Measurements from ENCODE around the gene ABHD15. TPM values are rescaled to one million over a fixed set of nuclear protein-coding genes. Genes with fewer than 3 reads are reported as not detected.

The ABHD15 gene
- total and polyA plus RNA-seq, 9 of the 15 experiments (the other 6 are each of a cell fraction or from before 2014, with no cell fraction given): 0.85 to 4.2 (median 2.1) TPM

DNA sequence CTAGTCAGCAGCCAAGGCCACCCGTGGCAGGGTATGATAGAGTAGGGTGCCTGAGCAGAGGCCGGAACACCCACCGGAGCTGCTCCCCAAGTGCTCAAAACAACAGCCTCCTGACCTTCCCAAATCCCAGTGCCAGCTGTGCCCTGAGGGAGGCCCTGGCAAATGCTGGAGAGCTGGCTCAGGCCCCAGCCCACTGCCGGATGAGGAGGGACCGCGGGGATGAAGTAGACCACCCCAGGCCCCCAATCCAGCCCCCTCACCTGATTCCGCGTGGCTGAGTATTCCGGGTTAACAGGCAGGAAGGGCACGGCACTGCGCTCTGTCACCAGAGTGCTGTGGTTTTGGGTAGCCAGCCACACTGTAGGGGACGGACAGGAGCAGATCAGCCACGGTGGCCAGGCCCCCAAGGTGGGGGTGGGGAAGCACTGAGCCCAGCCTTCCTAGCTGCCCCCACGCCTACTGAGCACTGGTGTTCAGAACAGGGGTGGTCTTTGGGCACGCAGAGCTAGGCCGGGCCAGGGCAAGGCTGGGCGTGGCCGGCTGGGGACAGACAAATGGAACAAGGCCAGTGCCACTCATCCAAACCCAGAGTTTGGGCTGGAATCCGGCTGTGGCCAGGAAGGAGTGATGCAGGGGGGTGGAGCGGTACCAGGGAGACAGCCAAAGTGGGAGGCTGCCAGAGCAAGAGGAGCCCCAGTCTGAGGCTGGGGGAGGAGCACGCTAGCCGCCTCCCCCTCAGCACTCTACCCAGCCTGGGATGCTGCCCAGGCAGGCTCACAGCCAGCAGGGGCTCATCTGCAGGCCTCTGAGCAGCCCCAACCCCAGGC, 10.8 kb upstream of the ABHD15 start:
- in situ Hi-C loops (cut with MboI): no loop called here

DNA sequence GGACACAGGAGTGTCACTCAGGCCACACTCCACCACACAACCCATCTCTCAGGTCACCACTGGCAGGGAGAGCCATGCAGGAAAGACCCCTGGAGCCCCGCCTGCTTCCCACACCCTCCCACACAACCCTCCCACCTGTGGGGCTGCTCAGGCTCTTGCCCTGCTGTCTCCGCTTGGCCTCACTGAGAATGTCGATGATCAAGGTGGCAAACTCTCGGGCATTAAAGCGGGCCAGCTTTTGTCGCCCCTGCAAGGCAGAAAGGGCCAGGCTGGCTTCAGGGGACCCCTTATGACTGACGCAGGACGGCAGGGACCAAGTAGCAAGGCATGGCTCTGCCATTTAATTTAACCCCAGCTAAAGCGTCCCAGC, 10.1 kb upstream of the ABHD15 start:
- WGBS (ENCODE audit: insufficient coverage, low coverage, missing lambda C conversion rate): 96% methylated on average over 4 of the region's 9 CpGs
- Histone ChIP-seq H3K27me3 (ENCODE audit: control insufficient read depth in 2 of 2, insufficient read depth in 2 of 2, low read length in 2 of 2) (no peaks in the 10 kb centered on the region), H3K9me1 (ENCODE audit: control insufficient read depth, insufficient read depth, low read length) (peaks cover 2% of the 10 kb centered on the region), H3K4me2 (ENCODE audit: insufficient read depth, low read length) (no peak overlapping the region), H3K36me3 (ENCODE audit: control insufficient read depth, insufficient read depth, low read length) (peaks cover 65% of the 10 kb centered on the region; the same call in 2 of the 3 replicates), H3K4me1 (replicated peaks in 1 of 2; ENCODE audit: control insufficient read depth in 2 of 2, insufficient read depth in 2 of 2, low read length in 2 of 2) (peaks cover 0 to 60% of the 10 kb centered on the region in 2 experiments; a peak in 2 of 5 replicates), H3K9ac (ENCODE audit: insufficient read depth in 1 of 2, low read depth in 2 of 2, low read length in 2 of 2) (peak overlapping the region in 1 of 2 experiments; percentile 50; a peak in 1 of 4 replicates), H3K9me3 (replicated peaks; ENCODE audit: control insufficient read depth, insufficient read depth, low read depth, low read length) (no peaks in the 10 kb centered on the region), H3K79me2 (ENCODE audit: control insufficient read depth, insufficient read depth, low read length) (no peaks in the 10 kb centered on the region), H4K20me1 (replicated peaks; ENCODE audit: control insufficient read depth, insufficient read depth, low read length) (no peaks in the 10 kb centered on the region), H3K4me3 (no peak overlapping the region), H3K27ac (ENCODE audit: extremely low read depth, low read depth, low read length) (no peak overlapping the region), H2AFZ (ENCODE audit: low read depth, low read length) (no peak overlapping the region)
- intact Hi-C loops (cut with micrococcal nuclease): no loop called here
- ChIA-PET POLR2A (interaction anchor here (1.1 to 3.6 kb wide), 2 partner anchors 10 to 39 kb away, joined by 3 to 25 read pairs; no protein-coding TSS in a partner anchor), CTCF (ENCODE audit: low intra/inter-chr PET ratio) (no interaction called here)
- DNase-seq (ENCODE audit: extremely low read depth in 1 of 4, low spot score in 3 of 4): no peak
- BruUV-seq (replicated peaks): no TSS peak
- no peak for ATAC-seq
- FAIRE-seq: no peak
- in situ Hi-C loops (cut with MboI): no loop called here
- no peak for TF ChIP-seq IRF2 (CRISPR knock-in tag; IDR thresholded peaks at IDR 0.05)
- TF ChIP-seq MXI1 (IDR thresholded peaks at IDR 0.05; ENCODE audit: low read depth, low read length): no peak
- TF ChIP-seq, protein P1, sequence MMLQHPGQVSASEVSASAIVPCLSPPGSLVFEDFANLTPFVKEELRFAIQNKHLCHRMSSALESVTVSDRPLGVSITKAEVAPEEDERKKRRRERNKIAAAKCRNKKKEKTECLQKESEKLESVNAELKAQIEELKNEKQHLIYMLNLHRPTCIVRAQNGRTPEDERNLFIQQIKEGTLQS (IDR thresholded peaks at IDR 0.05): no peak
- TF ChIP-seq, protein P1 (CRISPR knock-in tag; conservative IDR thresholded peaks at IDR 0.05): no peak
- TF ChIP-seq POLR3A (IDR thresholded peaks at IDR 0.05; ENCODE audit: borderline replicate concordance, extremely low read depth, insufficient read depth, insufficient read length): no peak
- no peak for TF ChIP-seq ZHX1 (conservative IDR thresholded peaks at IDR 0.05; ENCODE audit: low read length)
- no peak for TF ChIP-seq SAFB (IDR thresholded peaks at IDR 0.05; ENCODE audit: borderline replicate concordance, low read depth, low read length)
- no peak for TF ChIP-seq NCOA2 (IDR thresholded peaks at IDR 0.05; ENCODE audit: partially characterized antibody in 2 of 2)
- TF ChIP-seq PTRF (tag; IDR thresholded peaks at IDR 0.05): no peak

More for the DNA sequence above, 10.8 kb upstream of the ABHD15 start:
- H3K9me1 ChIP-seq (ENCODE audit: control insufficient read depth, insufficient read depth, low read length): no peaks in the 10 kb centered on the region
- H3K9me3 ChIP-seq (replicated peaks; ENCODE audit: control insufficient read depth, insufficient read depth, low read depth, low read length): no peaks in the 10 kb centered on the region
- H3K79me2 ChIP-seq (ENCODE audit: control insufficient read depth, insufficient read depth, low read length): no peaks in the 10 kb centered on the region
- WGBS (ENCODE audit: insufficient coverage, low coverage, missing lambda C conversion rate): 88% methylated on average over 18 of the region's 22 CpGs
- peaks cover 72% of the 10 kb centered on the region; the same call in 2 of the 3 replicates for H3K36me3 ChIP-seq (ENCODE audit: control insufficient read depth, insufficient read depth, low read length)
- TF ChIP-seq ZNF23 (CRISPR knock-in tag; IDR thresholded peaks at IDR 0.05) (no peak), SAFB2 (IDR thresholded peaks at IDR 0.05; ENCODE audit: borderline replicate concordance, low read depth, low read length, severe bottlenecking) (no peak), KLF16 (IDR thresholded peaks at IDR 0.05) (no peak)
- ATAC-seq (no peak), DNase-seq (ENCODE audit: extremely low read depth in 1 of 4, low spot score in 3 of 4) (no peak), FAIRE-seq (no peak)
- H2AFZ ChIP-seq (ENCODE audit: low read depth, low read length): no peak overlapping the region
- POLR2A ChIA-PET: interaction anchor here (1.0 to 3.6 kb wide), 2 partner anchors 9 to 17 kb away, joined by 5 to 25 read pairs; no protein-coding TSS in a partner anchor
- H3K4me3 ChIP-seq: no peak overlapping the region
- BruUV-seq (replicated peaks): no TSS peak
- H3K9ac ChIP-seq (ENCODE audit: insufficient read depth in 1 of 2, low read depth in 2 of 2, low read length in 2 of 2): peak overlapping the region in 1 of 2 experiments; percentile 40; a peak in 1 of 4 replicates
- CTCF ChIA-PET (ENCODE audit: low intra/inter-chr PET ratio): no interaction called here
- H4K20me1 ChIP-seq (replicated peaks; ENCODE audit: control insufficient read depth, insufficient read depth, low read length): no peaks in the 10 kb centered on the region
- intact Hi-C loops (cut with micrococcal nuclease): no loop called here
- no peaks in the 10 kb centered on the region for H3K27me3 ChIP-seq (ENCODE audit: control insufficient read depth in 2 of 2, insufficient read depth in 2 of 2, low read length in 2 of 2)
- H3K4me1 ChIP-seq (replicated peaks in 1 of 2; ENCODE audit: control insufficient read depth in 2 of 2, insufficient read depth in 2 of 2, low read length in 2 of 2): peaks cover 0 to 53% of the 10 kb centered on the region in 2 experiments; a peak in 2 of 5 replicates
- H3K4me2 ChIP-seq (ENCODE audit: insufficient read depth, low read length): no peak overlapping the region
- no peak overlapping the region for H3K27ac ChIP-seq (ENCODE audit: extremely low read depth, low read depth, low read length)
